Transverse colon (tissue), 3 donors: Measurements from ENCODE around the gene CACNA1C.

Experiments used
- CTCF ChIP-seq, 5 experiments: fragments of 200-600 bp in 3 of 5; fragments of 450-650 bp in 2 of 5; sonication (generic) in 3 of 5; IDR thresholded peaks; 1 replicate in 2 of 5; 2 replicates in 3 of 5; pipeline ENCODE4 v1.5.1; 2016 to 2017; ENCODE audit warnings: antibody characterized with exemption in 5 of 5, inconsistent platforms in 3 of 5, mild to moderate bottlenecking in 2 of 5, moderate library complexity in 1 of 5
- EP300 ChIP-seq: sonication (generic); formaldehyde crosslinking; IDR thresholded peaks from one replicate; pipeline ENCODE4 v1.6.1; 2017; ENCODE audit warnings: antibody characterized with exemption, low read depth
- POLR2A ChIP-seq: fragments of 450-650 bp; IDR thresholded peaks from one replicate; pipeline ENCODE4 v1.6.1; 2016; ENCODE audit warnings: antibody characterized with exemption, mild to moderate bottlenecking, moderate library complexity

GRCh38 chr12:2039034-2039433, 13.8 kb upstream of the CACNA1C start:
- TF ChIP-seq EP300 (no peak), CTCF (IDR thresholded peaks at IDR 0.05) (no peak), POLR2A (no peak)
